A549 (cell line): ENCODE results near the gene MAMSTR. TPM values are rescaled to one million over a fixed set of nuclear protein-coding genes. Genes with fewer than 3 reads are reported as not detected.

Source experiments
- ATAC-seq, 2 experiments: fragments of 200-7000 bp in 1 of 2; fragments of >200 bp in 1 of 2; cut with Nextera tagmentation in 1 of 2; cut with Tn5 transposase in 1 of 2; 3 replicates each; pipeline versions ENCODE4 v1.8.0 to v1.9.1; 2018 to 2020; ENCODE audit warnings: mild to moderate bottlenecking in 1 of 2, moderate library complexity in 1 of 2
- CTCF ChIA-PET: fragments of 300-600 bp; sonication (Branson Sonifier 250); formaldehyde crosslinking; extraction: SDS; loops from one replicate; lab custom pipeline; 2021; ENCODE audit warnings: antibody characterized with exemption, inconsistent platforms; lab: Yijun Ruan, JAX
- POLR2A ChIA-PET: fragments of 350-600 bp; formaldehyde crosslinking; extraction: SDS; loops from one replicate; lab custom pipeline; 2021; ENCODE audit warnings: antibody characterized with exemption, inconsistent platforms; lab: Yijun Ruan, JAX
- DNase-seq, 2 experiments: peaks; one replicate each; pipeline versions ENCODE4 v3.0.0 to v3.0.0-alpha.2; 2011 to 2016; ENCODE audit warnings: low read depth in 1 of 2, low spot score in 1 of 2
- FAIRE-seq: peaks from 2 replicates; lab custom pipeline; 2011; peaks lifted over from hg19 to GRCh38; lab: Jason Lieb, UNC
- H3K27ac ChIP-seq, 2 experiments: fragments of >200 bp; sonication (Bioruptor Twin); formaldehyde crosslinking; 3 replicates each; pipeline ENCODE4 v1.5.1; 2016 to 2017
- H3K4me1 ChIP-seq: fragments of >200 bp; sonication (Bioruptor Twin); formaldehyde crosslinking; 3 replicates; pipeline ENCODE4 v1.6.1; 2016
- H3K4me2 ChIP-seq: fragments of >200 bp; sonication (Bioruptor Twin); formaldehyde crosslinking; 3 replicates; pipeline ENCODE4 v1.6.1; 2016
- H3K4me3 ChIP-seq: fragments of >200 bp; sonication (Bioruptor Twin); formaldehyde crosslinking; 3 replicates; pipeline ENCODE4 v1.5.1; 2016
- H3K9me3 ChIP-seq: fragments of >200 bp; sonication (Bioruptor Twin); formaldehyde crosslinking; 3 replicates; pipeline ENCODE4 v1.6.1; 2016
- BHLHE40 ChIP-seq: IDR thresholded peaks from 2 replicates; pipeline ENCODE4 v1.6.1; 2012; ENCODE audit warnings: low read depth, low read length, inconsistent platforms
- CEBPB ChIP-seq, 2 experiments: fragments of >200 bp in 1 of 2; sonication (Bioruptor Twin) in 1 of 2; formaldehyde crosslinking in 1 of 2; IDR thresholded peaks; 2 replicates each; pipeline ENCODE4 v1.6.1; 2012 to 2016
- CHD2 ChIP-seq: fragments of 150-350 bp; IDR thresholded peaks from 2 replicates; pipeline ENCODE4 v1.6.1; 2014; ENCODE audit warnings: low read length; ENCODE audit not compliant: partially characterized antibody
- EP300 ChIP-seq, 2 experiments: fragments of >200 bp; sonication (Bioruptor Twin); formaldehyde crosslinking; IDR thresholded peaks; 2 replicates in 1 of 2; 3 replicates in 1 of 2; pipeline ENCODE4 v1.6.1; 2016 to 2017
- HOXB5 ChIP-seq: fragments of 250-450 bp; sonication (Bioruptor Pico); IDR thresholded peaks from 2 replicates; pipeline ENCODE4 v1.5.0; 2020; ENCODE audit warnings: mild to moderate bottlenecking, moderate library complexity
- MAFK ChIP-seq: fragments of 450-650 bp; IDR thresholded peaks from 2 replicates; pipeline ENCODE4 v1.6.1; 2014; ENCODE audit not compliant: partially characterized antibody
- NFE2L2 ChIP-seq: fragments of 150-350 bp; conservative IDR thresholded peaks from 2 replicates; pipeline ENCODE4 v1.6.1; 2014; ENCODE audit warnings: low read length
- PHF8 ChIP-seq: fragments of 200-600 bp; sonication (generic); IDR thresholded peaks from 2 replicates; pipeline ENCODE4 v1.6.1; 2016; ENCODE audit warnings: low read depth, mild to moderate bottlenecking, antibody characterized with exemption, moderate library complexity, borderline replicate concordance
- RFX5 ChIP-seq: fragments of 450-650 bp; IDR thresholded peaks from 2 replicates; pipeline ENCODE4 v1.7.1; 2014; ENCODE audit warnings: antibody characterized with exemption, mild to moderate bottlenecking, moderate library complexity
- RNF2 ChIP-seq: fragments of 200-600 bp; sonication (generic); IDR thresholded peaks from 2 replicates; pipeline ENCODE4 v1.6.1; 2016; ENCODE audit warnings: low read depth, mild to moderate bottlenecking, antibody characterized with exemption, moderate library complexity, borderline replicate concordance
- SREBF2 ChIP-seq: fragments of 450-650 bp; IDR thresholded peaks from 2 replicates; pipeline ENCODE4 v1.6.1; 2014; ENCODE audit warnings: mild to moderate bottlenecking, moderate library complexity
- TP53 ChIP-seq: fragments of 250-450 bp; sonication (Bioruptor Pico); IDR thresholded peaks from 2 replicates; pipeline ENCODE4 v1.5.0; 2021; ENCODE audit warnings: mild to moderate bottlenecking, moderate library complexity
- USF2 ChIP-seq: fragments of 450-650 bp; IDR thresholded peaks from 2 replicates; pipeline ENCODE4 v1.6.1; 2014; ENCODE audit warnings: antibody characterized with exemption
- ZC3H11A ChIP-seq: fragments of 450-650 bp; IDR thresholded peaks from 2 replicates; pipeline ENCODE4 v1.6.1; 2014; ENCODE audit warnings: antibody characterized with exemption, mild to moderate bottlenecking
- ZFP36 ChIP-seq: fragments of 450-650 bp; IDR thresholded peaks from 2 replicates; pipeline ENCODE4 v1.6.1; 2014; ENCODE audit warnings: borderline replicate concordance; ENCODE audit not compliant: partially characterized antibody
- WGBS: methylation state at CpG from one replicate; pipeline ENCODE4 v1.1.6; 2017; ENCODE audit errors: missing lambda C conversion rate; 5-methylcytosine and 5-hydroxymethylcytosine counted together
- polyA plus RNA-seq, 4 experiments: library from polyadenylated mRNA; depleted of rRNA in 3 of 4; stranded (reverse); fragments of >200 nt; fragmentation: RNase III in 1 of 4; extraction: RNeasy Plus Mini Kit Qiagen cat#74134 plus additional on column Dnase treatment in 1 of 4; gene quantifications; 2 replicates in 3 of 4; 3 replicates in 1 of 4; pipeline ENCODE4 v1.2.3, GENCODE V29; 2011 to 2017
- TF ChIP-seq, protein P1 (sequence below): fragments of >200 bp; sonication (Bioruptor Twin); formaldehyde crosslinking; IDR thresholded peaks from 2 replicates; pipeline ENCODE4 v1.6.1; 2016
- TF ChIP-seq, protein P2 (sequence below): fragments of 150-350 bp; IDR thresholded peaks from 2 replicates; pipeline ENCODE4 v1.6.1; 2014; ENCODE audit warnings: low read depth, mild to moderate bottlenecking, low read length
- TF ChIP-seq, protein P3 (sequence below): IDR thresholded peaks from 2 replicates; pipeline ENCODE4 v1.6.1; 2012
- TF ChIP-seq, protein P4 (sequence below): IDR thresholded peaks from 2 replicates; pipeline ENCODE4 v1.6.1; 2012

The MAMSTR gene
- polyA plus RNA-seq, 2 of the 4 experiments (the other 2 are of a cell fraction): 0.44 to 0.52 TPM

- POLR2A ChIA-PET: no interaction called here
- no peaks in the 10 kb centered on the region for H3K9me3 ChIP-seq
- TF ChIP-seq EP300 (IDR thresholded peaks at IDR 0.05) (no peak), TP53 (CRISPR knock-in tag) (no peak), CHD2 (no peak), SREBF2 (no peak), NFE2L2 (no peak), RFX5 (no peak), MAFK (no peak)
- TF ChIP-seq, protein P1, sequence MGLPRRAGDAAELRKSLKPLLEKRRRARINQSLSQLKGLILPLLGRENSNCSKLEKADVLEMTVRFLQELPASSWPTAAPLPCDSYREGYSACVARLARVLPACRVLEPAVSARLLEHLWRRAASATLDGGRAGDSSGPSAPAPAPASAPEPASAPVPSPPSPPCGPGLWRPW: no peak
- TF ChIP-seq, all 56 proteins: peak for 0
- H3K4me2 ChIP-seq: no peak overlapping the region
- DNase-seq: no peak
- no peaks in the 10 kb centered on the region for H3K4me1 ChIP-seq
- H3K4me3 ChIP-seq: no peak overlapping the region
- WGBS: 67% methylated on average over 3 of the region's 3 CpGs
- FAIRE-seq: no peak
- H3K27ac ChIP-seq: no peak overlapping the region
- no peak for ATAC-seq
- CTCF ChIA-PET: interaction anchor here (2.2 to 7.8 kb wide), 3 partner anchors 8 to 70 kb away, joined by 8 to 68 read pairs (median 9); partner anchors contain the start of gene CA11
Measured at GRCh38 chr19:48668332-48668731, 51.2 kb downstream of the MAMSTR start.

- ChIA-PET CTCF (interaction anchor here (1.1 to 7.8 kb wide), 3 partner anchors 10 to 20 kb away, joined by 4 to 68 read pairs (median 5); partner anchors contain the start of gene CA11), POLR2A (no interaction called here)
- ATAC-seq: no peak
- H3K27ac ChIP-seq: no peak overlapping the region
- FAIRE-seq: peak; percentile 13
- no peak overlapping the region for H3K4me3 ChIP-seq
- H3K4me1 ChIP-seq: no peaks in the 10 kb centered on the region
- H3K4me2 ChIP-seq: no peak overlapping the region
- TF ChIP-seq, protein P2, sequence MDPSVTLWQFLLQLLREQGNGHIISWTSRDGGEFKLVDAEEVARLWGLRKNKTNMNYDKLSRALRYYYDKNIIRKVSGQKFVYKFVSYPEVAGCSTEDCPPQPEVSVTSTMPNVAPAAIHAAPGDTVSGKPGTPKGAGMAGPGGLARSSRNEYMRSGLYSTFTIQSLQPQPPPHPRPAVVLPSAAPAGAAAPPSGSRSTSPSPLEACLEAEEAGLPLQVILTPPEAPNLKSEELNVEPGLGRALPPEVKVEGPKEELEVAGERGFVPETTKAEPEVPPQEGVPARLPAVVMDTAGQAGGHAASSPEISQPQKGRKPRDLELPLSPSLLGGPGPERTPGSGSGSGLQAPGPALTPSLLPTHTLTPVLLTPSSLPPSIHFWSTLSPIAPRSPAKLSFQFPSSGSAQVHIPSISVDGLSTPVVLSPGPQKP: no peak
- 86% methylated on average over 6 of the region's 6 CpGs for WGBS
- no peak for DNase-seq
- H3K9me3 ChIP-seq: no peaks in the 10 kb centered on the region
Measured at GRCh38 chr19:48665786-48666185, 53.7 kb downstream of the MAMSTR start.

DNA sequence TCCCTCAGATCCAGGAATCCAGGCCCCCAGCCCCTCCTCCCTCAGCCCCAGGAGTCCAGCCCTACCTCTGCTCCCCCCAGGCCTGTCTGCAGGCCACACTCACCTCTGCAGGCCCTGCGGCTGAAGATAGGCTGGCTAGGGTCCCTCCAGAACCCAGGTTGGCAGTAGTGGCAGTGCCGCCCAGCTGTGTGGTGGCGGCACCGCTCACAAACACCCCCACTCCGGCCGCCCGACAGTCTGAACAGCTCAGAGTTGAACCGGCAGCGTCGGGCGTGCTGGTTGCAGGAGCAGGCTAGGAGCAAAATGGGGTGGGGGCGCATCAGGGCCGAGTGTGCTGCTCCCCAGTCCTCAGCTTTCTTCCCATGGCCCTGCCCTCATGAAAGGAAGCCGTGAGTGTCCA is 55.0 kb downstream of the MAMSTR start:
- CTCF ChIA-PET: interaction anchor here (0.8 to 7.8 kb wide), 5 partner anchors 11 to 178 kb away, joined by 3 to 68 read pairs (median 5); partner anchors contain the start of gene CA11

More for the DNA sequence above, 55.0 kb downstream of the MAMSTR start:
- Histone ChIP-seq H3K27ac (no peak overlapping the region), H3K4me1 (no peaks in the 10 kb centered on the region), H3K9me3 (no peaks in the 10 kb centered on the region), H3K4me3 (no peak overlapping the region), H3K4me2 (no peak overlapping the region)
- POLR2A ChIA-PET: no interaction called here
- FAIRE-seq (no peak), ATAC-seq (no peak), DNase-seq (no peak)
- 83% methylated on average over 14 of the region's 14 CpGs for WGBS
- TF ChIP-seq EP300 (IDR thresholded peaks at IDR 0.05) (no peak), ZC3H11A (no peak), PHF8 (no peak), HOXB5 (CRISPR knock-in tag) (no peak), CHD2 (no peak), ZFP36 (no peak), CEBPB (IDR thresholded peaks at IDR 0.05) (no peak), USF2 (no peak), RNF2 (no peak), RFX5 (no peak), BHLHE40 (no peak)
- TF ChIP-seq, protein P3, sequence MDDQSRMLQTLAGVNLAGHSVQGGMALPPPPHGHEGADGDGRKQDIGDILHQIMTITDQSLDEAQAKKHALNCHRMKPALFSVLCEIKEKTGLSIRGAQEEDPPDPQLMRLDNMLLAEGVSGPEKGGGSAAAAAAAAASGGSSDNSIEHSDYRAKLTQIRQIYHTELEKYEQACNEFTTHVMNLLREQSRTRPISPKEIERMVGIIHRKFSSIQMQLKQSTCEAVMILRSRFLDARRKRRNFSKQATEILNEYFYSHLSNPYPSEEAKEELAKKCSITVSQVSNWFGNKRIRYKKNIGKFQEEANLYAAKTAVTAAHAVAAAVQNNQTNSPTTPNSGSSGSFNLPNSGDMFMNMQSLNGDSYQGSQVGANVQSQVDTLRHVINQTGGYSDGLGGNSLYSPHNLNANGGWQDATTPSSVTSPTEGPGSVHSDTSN: no peak
- TF ChIP-seq, protein P4, sequence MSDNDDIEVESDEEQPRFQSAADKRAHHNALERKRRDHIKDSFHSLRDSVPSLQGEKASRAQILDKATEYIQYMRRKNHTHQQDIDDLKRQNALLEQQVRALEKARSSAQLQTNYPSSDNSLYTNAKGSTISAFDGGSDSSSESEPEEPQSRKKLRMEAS: no peak
